GM18502 (cell line): ENCODE data around the gene NR6A1.

Source experiments
- ATAC-seq: cut with Tn5 transposase; IDR thresholded peaks from one replicate; pipeline ENCODE4 v1.9.1; 2021; ENCODE audit warnings: mild to moderate bottlenecking; ENCODE audit not compliant: unreplicated experiment, poor library complexity

The NR6A1 gene

DNA sequence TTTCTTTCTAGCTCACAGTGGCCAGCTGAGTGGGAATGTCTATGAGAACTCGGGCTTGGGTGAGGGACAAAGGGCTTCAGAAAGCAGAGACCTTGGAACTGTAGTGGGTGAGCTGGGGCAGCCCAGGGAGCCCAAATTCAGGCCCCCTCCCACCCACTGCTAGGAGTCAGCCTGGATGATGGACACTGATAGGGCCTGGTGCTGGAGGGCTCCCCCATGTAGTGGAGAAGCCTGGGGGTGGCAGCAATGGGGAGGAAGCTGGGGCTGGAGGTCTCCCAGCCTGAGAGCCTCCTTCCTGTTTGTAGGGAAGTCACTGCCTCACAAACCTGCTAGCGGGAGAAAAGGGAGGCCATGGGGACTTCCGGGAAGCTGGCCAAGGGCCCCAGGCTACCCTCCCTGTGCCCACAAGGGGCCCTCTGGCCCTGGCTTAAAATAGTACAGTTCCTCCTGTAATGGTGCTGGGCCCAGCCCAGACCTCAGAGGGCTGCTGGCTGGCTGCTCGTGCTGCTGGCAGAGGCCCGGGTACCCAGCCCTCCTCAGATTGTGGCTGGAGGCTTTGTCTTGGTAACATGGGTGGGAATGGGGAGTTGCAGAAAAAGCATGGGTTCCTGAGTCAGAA lies 257.6 kb downstream of the NR6A1 start:
- no peak for ATAC-seq

DNA sequence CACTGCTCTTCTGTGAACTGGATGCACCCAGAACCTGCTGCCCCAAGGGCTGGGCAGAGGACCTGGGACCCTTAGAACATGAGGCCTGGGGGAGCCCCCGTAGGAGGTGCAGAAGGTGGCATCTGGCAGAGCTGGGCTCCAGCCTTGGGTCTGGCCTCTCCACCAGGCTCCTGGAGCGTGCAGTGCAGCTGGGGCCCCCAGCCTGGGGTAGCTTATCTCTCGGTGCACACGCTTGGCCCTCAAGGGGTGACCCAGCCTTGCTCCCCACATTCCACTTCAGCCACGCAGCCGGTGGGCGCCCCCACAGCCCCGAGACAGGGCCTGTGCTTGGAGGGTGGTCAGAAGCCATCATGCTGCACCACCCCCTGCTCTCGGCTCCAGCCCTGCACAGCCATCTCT lies 258.3 kb downstream of the NR6A1 start:
- no peak for ATAC-seq

DNA sequence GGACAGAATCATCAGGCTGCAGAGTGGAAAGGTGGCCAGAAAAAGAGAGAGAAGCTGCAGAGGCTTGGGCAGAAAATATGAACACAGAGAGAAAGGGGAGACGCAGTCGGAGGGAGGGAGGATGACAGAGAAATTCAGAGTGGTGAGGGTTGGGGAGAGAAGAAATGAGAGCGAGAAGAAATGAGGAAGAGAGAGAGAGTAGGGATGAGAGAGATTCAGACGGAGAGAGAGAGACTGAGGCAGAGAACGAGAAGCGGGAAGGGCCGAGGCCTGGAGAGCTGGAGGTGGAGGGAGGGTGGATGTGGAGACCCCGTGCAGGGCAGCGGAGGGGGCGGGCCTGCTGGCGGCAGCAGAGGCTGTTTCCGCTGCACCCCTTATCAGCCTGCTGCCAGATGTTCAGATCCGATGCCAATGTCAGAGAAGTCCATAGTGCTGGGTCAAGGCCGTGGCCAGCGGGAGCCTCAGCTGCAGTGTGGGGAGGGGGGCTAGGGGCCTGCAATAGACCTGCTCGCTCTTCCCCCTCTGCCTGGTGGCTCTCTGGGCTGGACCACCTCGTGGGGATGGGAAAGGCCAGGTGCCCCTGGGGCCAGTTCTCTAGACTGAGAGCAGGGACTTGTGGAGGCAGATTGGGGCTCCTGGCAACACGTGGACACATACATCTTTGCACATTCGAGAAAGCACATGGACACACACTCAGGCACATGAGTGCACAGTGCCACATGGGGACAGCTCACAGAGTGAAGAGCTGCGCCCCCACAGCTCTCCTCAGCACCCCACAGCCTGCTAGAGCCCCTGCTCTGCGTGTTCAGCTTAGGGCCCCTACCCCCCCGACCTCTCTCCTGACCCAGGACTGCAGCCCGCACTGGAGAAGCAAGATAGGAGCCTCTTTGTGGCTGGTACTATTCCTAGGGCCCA lies 259.0 kb downstream of the NR6A1 start:
- no peak for ATAC-seq

DNA sequence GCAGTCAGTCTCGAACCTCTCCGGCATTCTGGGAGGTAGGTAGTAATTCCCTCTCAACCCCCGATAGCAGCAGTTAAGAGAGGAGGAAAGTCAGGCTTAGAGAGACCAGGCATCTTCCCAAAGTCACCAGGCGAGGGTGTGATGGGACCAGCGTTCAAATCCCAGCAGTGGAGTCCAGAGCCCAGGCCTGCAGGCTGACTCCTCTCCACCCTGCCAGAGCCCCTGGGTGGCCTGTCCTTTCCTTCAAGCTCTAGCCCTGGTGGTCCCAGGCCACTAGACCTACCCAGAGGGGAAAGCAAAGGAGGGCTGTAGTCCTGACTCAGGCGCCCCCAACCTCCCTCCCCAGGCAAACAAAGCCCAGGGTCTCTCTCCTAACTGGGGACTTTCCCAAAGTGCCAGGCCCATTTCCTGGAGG lies 259.7 kb downstream of the NR6A1 start:
- ATAC-seq = no peak

DNA sequence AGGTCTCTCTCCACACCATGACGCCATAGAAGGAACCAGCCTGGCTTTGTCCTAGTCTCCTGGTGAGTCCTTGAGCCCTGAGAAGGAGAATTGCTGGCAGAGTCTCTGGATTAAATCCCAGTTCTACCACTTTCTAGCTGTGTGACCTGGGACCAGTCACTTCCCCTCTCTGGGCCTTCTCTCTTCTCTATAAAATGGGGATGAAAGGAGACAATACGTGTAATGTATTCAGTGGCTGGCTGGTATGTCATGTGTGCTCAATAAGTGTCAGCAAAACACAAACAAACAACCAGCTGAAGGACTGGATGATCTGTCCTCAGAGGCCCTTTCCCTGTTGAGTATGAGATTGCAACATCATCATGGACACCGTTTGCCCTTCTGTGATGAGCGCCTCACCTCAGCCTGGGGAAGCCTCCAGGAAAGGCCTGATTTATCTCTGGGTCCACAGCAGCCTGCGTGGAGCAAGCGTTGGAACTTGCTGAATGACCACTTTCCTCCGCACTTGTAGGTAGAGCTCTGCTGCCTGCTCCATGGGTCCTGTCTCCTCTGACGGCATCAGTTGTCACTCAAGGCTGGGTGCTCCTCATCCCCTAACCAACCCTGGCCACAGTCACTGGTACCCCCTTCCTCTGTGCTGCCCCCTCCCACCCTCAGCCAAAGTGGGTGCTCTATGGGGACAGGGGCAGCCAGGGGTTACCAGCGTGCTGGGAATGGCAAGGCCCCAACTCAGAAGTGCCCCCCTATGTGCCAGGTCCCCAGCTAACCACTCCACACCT lies 260.3 kb downstream of the NR6A1 start:
- ATAC-seq = no peak

DNA sequence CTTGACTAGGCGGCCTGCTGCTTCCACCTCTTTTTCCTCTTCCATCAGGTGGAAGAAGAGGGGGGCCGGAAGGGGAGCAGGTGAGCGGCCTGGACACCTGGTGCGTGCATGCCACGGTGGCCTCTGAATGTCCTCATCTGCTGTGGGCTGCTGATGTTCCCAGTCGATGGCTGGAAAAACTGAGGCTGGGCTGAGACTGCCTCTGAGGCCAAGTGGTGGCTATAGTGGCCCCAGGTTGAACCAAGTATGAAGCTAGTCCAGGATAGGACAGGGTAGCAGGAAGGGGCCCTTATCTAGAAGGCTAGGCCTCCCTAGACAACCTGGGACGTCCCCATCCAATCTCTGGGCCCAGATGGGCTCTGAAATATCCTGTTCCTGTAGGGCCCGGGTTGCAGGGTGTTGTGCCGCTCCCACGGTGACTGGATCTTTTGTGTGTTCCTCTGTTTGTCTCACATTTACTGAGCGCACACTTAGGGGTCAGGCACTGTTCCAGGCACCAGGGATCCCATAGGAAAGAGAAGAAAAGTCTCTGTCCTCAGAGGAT lies 263.2 kb downstream of the NR6A1 start:
- ATAC-seq = no peak

DNA sequence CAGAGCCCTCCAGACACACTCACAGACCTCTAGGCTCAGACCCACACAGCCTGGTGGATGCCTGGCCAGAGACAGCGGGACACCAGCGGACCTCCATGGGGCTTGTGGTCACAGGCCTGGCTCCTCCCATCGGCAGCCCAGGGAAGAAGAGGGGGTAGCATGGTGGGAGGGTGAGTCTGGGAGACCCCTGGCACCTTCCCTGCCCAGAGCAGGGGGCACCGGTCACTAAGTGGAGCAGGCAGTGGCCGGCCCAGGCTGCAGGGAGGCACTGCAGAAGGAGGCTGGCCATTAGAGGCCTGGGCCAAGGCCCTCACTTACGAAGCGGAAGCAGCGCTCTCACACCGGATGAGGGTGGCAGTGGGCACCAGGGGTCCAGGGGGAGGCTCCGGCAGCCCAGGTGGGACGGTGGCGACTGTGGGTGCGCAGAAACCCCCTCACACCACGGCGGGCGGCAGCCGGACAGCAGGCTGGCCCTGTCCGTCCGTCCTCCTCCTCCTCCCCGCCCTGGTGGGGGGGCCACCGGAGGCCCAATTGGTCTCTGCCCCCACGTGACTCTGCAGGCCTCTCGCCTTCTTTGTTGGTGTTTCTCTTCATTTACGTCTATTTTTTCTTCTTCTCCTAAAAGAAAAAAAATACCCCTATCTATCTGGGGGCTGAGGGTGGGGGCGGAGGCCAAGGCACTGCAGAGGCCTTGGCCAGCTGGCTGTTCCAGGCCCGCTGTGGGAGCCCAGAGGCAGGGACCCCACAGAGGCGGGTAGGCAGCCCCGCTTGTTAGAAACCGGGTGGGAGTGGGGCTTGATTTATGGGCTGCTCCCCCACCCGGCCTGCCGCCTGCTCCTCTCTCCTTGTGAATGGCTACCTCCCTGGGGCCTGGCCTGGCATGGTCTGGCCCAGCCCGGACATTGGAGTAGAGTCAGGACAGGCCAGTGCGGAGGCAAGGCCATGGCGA lies 263.9 kb downstream of the NR6A1 start, which contains the start of gene NR5A1:
Gene NR5A1, minus strand, starts transcription at position 469 of the 949 bp plus-strand sequence. CDS start 4,004 bp downstream, outside the sequence.
- no peak for ATAC-seq

DNA sequence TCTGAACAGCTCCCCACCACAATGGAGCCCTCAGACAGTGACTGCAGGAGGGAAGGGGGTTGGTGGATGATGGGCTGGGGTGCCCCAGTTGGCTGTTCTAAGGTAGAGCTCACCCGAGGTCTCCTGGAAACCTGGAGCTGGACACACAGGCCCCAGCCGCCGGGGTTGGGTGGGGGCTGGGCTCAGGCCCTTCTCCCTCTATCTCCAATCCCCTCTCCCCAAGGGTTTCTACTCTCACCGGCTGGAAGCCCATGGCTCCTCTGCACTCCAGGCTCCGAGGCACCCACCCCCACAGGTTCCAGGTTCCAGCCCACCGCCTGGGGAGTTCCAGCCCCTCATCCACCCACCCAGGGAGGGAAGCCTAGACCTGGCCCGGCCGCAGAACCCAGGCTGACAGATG lies 264.7 kb downstream of the NR6A1 start:
- ATAC-seq = no peak

DNA sequence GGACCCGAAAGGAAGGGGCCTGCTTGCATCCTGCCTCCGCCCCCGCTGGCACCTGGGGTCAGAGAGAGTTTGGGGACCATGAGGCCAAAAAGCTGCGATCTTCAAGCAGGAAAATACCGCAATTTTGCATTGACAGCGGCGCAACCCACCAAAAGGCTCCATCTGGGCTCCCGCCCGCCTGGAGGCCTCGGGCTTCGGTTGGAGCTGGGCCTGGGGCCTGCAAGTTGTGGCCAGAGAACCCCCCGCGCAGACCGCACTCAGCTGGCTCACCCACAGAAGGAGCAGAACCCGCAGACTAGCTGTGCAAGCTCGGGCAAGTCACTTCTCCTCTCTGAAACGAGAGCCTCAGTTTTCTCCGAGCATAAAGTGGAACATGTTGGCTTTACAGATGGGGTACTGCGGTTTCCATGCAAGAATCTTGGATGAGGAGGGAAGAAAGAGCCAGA lies 265.2 kb downstream of the NR6A1 start:
- ATAC-seq = no peak

DNA sequence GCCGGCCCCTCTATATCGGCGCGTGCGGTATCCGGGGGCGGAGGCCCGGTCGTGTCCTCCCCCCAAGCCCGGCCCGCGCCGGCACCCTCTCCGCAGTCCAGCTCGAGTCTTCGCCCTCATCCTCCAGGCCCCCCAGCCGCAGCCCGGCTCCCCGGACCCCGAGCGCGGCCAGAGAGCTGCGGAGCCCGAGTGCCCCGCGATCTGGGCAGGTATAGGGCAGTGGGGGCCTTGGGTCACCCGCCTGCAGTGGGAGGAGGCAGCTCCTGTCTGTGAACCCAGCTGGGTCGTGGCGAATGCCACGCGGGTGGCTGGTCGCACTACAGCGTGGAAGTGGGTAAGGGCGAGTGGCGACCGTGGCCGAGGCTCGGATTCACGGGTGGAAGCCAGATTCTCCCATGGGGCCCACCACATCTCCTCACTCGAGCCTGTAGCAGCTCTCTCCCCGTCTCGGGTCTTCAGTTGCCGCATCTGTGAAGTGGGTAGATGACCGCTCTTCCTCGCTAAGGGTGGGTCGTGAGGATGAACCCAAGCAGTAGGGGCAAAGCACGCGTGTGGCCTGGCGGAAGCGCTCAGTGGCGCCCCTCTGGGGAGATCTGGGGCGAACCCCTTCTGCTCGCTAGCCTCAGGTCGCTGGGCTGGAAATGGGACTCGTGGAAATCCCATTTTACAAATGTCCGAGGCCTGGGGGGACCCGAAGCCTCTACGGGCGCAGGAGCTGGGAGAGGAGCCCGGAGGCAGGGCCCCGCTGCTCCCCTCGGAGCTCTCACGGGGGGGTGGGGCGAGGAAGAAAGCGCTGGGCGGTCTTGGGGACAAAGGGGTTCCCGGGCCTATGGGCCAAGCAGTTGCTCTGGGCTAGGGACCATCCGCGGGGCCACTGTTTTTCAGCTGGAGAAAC lies 265.9 kb downstream of the NR6A1 start:
- ATAC-seq = no peak

DNA sequence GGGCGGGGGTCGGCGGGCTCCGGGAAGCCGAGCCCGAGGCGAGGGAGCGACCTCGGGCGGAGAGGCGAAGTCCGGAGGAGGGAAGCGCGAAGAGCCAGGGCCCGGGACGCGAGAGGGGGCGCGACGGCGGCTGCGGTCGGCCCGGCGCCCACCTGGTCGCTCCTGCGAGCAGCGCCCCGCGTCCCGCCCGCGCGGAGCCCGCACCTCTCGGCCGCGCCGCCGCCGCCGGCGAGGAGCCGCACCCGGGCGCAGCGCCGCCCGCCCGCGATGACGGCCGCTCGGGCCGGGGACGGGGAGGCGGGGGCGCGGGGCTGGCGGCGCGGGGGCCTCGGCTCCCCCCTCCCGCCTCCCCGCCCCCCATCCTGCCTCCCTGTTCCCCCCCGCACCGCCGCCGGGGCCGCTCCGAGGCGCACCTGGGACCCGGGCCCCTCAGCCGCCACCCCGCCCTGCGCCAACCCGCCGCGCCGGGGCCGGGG lies 266.5 kb downstream of the NR6A1 start:
- no peak for ATAC-seq

DNA sequence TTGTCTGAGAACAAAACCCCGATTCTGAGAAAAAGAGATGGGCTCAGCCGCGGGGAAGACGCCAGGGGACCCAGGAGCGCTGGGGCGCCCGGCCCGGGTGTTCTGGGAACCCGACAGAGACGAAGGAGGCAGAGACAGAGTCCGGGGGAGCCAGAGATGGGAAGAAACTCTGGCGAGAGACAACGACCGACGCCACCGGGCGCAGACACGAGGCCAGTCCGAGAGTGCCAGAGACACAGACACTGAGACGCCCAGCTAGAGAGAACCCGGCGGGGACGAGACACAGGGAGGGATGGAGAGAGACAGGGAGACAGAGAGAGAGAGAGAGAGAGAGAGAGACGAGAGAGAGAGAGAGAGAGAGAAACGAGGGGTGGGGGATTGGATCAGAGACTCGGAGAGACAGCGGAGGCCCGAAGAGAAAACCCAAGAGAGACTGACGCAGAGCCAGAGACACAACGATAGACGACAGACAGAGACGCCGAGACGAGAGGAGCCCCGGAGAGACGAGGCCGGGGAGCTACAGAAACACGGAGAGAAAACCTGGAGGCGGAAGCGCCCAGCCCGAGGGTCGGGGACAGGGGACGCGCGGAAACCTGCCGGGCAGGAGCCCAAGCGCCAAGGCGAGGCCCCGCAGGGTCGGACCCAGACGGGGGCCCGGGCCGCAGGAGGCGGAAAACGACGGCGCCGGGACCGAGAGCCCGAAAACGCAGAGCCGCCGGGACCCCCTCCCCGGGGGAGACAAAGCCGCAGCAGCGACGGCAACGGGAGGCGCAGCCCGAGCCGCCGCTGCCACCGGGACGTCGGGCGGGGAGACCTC lies 267.2 kb downstream of the NR6A1 start:
- no peak for ATAC-seq

DNA sequence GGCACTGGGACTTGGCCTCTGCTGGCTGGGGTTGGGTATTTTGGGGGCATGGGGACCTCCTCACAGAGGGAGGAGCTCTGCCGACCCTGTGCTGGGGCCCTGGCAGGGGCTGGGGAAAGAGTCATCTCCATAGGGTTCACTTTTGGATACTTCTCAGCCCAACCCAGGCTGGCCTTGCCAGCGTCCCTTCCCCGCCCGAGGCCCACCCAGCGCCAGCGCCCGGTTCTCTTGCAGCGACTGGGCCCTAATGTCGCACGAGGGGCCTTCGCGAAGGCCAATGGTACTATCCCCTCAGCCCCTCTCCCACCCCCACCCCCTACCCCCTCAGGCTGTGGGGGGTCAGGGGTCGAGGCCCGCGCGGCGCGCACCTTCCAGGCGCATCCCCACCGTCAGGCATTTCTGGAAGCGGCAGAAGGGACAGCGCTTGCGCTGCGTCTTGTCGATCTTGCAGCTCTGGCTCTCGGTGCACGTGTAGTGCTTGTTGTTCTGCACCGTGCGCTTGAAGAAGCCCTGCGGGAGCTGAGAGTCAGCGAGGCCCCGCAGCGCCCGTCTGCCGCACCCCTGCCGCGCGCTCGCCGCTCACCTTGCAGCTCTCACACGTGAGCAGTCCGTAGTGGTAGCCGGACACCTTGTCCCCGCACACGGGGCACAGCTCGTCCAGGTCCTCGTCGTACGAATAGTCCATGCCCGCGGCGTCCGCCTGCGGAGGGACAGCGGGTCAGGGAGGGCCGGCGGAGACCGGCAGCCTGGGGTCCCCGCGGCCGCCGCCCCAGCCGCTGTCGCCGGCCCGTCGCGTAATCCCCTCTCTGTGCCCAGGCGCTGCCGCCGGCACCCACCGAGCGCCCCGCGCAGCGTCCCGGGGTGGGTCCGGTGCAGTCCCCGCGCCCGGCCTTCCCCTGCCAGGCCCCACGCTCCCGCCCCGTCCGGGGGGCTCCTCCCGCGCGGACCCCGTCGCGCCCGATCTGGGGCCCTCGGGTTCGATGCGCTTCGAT lies 268.1 kb downstream of the NR6A1 start:
- ATAC-seq = no peak

DNA sequence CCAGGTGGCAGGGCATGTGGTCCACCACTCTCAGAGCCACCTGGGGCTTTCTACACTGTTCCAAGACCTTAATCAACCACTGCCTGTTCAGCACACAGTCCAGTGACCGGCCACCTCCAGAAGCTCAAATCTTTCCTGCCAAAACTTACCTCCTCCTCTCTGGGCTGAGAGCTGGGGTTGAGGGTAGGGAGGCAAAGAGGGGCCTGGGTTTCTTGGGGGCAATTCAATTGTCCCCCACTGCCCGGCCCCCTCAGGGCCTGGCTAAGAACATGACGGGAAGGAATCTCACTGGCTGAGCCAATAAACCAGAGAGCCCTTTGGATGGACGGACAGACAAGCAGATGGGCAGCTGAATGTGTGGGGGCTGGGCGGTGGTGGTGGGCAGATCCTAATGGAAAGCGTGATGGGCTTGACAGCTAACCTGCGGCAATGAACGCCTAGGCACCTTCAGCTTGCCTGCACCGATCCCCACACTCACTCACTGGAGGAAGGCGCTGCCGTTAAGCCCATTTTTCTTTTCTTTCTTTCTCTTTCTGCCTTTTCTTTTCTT lies 269.3 kb downstream of the NR6A1 start:
- no peak for ATAC-seq

DNA sequence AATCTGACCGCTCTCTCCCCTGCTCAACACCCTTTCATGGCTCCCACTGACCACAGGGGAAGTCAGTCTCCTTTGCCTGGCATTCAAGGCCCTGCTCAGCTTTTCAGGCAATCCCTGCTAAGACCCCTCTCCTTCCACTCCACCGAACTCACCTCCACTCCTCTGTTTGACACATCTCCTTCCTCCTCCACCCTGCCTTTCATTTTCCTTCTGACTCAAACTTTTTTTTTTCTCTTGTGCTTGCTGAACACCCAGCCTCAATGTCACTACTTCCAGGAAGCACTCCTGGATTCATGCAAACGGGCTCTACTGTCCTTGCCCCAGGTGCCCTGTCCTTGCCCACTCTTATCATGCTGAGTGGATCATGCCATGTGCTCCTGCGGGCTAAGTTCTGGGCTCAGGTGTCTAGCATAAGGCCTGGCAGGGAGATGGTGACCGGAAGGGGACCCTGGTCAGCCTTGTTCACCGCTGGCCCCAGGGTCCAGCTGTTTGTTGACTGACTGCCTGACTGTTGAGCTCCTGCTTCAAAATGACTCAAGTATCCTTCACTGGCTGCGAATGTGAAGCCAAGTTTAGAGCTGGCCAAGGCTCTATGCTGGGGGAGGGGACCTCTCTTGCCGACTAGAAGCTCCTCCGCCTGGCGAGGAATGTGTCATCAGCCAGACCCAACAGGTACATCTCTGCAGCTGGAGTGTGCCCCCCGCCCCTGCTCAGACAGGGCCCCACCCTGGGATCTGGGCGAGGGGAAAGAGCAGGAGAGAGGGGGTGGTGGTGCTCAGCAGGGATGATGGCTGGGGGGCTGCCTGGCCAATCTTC lies 270.1 kb downstream of the NR6A1 start:
- ATAC-seq = no peak
